ENCODE results near the gene BAD. TPM values are rescaled to one million over a fixed set of nuclear protein-coding genes. Genes with fewer than 3 reads are reported as not detected.

Gene BAD
- total RNA-seq, 1 experiment from 2014 or later, result 368 TPM

DNA sequence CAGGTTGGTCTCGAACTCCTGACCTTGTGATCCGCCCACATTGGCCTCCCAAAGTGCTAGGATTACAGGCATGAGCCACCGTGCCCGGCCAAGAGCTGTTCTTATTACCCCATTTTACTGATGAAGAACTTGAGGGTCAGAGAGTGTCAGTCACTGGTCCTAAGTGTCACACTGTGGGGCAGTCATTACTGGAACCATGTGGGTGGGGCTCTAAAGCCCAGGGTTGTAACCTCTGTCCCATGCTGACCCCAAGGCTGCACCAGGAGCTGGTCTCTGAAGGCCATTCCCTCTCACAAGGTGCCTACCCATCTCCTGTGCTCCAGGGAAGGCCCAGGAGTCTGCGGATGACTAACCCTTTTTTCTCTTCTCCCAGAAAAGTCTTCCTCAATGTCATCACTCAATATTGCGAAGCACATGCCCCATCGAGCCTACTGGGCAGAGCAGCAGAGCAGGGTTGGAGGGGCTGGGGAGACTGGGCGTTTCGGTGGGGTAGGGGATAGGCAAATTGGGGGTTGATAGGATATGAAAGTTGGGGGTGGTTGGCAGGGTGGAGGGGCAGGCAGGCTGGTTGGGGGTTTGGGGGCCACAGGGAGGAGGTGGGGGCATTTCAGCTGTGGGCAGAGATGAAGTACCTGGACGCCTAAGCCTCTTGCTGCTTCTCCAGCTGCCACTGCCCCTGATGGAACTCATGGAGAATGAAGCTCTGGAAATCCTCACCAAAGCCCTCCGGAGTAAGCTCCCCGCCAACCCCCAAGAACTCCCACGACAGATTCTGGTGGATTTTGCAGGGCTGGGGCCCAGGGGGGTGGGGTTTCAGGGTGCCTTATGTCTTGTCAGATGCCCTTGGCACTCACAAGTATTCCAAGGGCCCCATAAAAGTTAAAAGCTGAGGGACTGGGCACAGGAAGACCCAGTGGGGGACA, 18.9 kb upstream of the BAD start:
- H3K4me2 ChIP-seq (ENCODE audit: low read length), result peak overlapping the region; percentile 92
- H2AFZ ChIP-seq (ENCODE audit: low read length), result no peak overlapping the region
- no peaks in the 10 kb centered on the region for H3K36me3 ChIP-seq (ENCODE audit: low read depth, low read length)
- no TSS peak for BruUV-seq (replicated peaks)
- H3K4me3 ChIP-seq (ENCODE audit: low read length), result no peak overlapping the region
- H3F3A ChIP-seq (ENCODE audit: low read length, unreplicated experiment), result no peaks in the 10 kb centered on the region
- H3K27me3 ChIP-seq (ENCODE audit: low read length), result peaks cover 18% of the 10 kb centered on the region
- H4K20me1 ChIP-seq (ENCODE audit: low read length), result no peaks in the 10 kb centered on the region
- ATAC-seq, result no peak
- ChIA-PET CTCF (interaction anchor here (0.6 to 2.0 kb wide), 10 partner anchors 15 to 1418 kb away, joined by 3 to 20 read pairs (median 6); partner anchors contain the start of gene PRDX5), POLR2A (ENCODE audit: unreplicated experiment) (interaction anchor here (1.0 kb wide), 1 partner anchor 62 kb away, joined by 9 read pairs; the partner anchor contains the start of gene FKBP2)
- H3K79me2 ChIP-seq (ENCODE audit: low read length), result peaks cover 26% of the 10 kb centered on the region
- no peaks in the 10 kb centered on the region for H3K9me3 ChIP-seq (ENCODE audit: low read length)
- TF ChIP-seq, protein P1, sequence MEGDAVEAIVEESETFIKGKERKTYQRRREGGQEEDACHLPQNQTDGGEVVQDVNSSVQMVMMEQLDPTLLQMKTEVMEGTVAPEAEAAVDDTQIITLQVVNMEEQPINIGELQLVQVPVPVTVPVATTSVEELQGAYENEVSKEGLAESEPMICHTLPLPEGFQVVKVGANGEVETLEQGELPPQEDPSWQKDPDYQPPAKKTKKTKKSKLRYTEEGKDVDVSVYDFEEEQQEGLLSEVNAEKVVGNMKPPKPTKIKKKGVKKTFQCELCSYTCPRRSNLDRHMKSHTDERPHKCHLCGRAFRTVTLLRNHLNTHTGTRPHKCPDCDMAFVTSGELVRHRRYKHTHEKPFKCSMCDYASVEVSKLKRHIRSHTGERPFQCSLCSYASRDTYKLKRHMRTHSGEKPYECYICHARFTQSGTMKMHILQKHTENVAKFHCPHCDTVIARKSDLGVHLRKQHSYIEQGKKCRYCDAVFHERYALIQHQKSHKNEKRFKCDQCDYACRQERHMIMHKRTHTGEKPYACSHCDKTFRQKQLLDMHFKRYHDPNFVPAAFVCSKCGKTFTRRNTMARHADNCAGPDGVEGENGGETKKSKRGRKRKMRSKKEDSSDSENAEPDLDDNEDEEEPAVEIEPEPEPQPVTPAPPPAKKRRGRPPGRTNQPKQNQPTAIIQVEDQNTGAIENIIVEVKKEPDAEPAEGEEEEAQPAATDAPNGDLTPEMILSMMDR (conservative IDR thresholded peaks at IDR 0.05; ENCODE audit: low read depth, low read length), result no peak
- TF ChIP-seq EZH2 (IDR thresholded peaks at IDR 0.05; ENCODE audit: low read length, unreplicated experiment), result no peak
- TF ChIP-seq EZH2phosphoT487 (IDR thresholded peaks at IDR 0.05; ENCODE audit: borderline replicate concordance, low read length), result no peak
- H3K27ac ChIP-seq (ENCODE audit: low read length), result no peak overlapping the region
- no peak overlapping the region for H3K9ac ChIP-seq (ENCODE audit: low read length)
- DNase-seq, result no peak
- H3K4me1 ChIP-seq (ENCODE audit: insufficient read depth, low read length), result peaks cover 35% of the 10 kb centered on the region
- intact Hi-C loops (cut with micrococcal nuclease), result loop anchor here (2.0 kb wide), 3 partner anchors 33 to 99 kb away; partner anchors contain the start of gene FKBP2
- no peaks in the 10 kb centered on the region for H3K9me2 ChIP-seq (replicated peaks; ENCODE audit: low read length)

DNA sequence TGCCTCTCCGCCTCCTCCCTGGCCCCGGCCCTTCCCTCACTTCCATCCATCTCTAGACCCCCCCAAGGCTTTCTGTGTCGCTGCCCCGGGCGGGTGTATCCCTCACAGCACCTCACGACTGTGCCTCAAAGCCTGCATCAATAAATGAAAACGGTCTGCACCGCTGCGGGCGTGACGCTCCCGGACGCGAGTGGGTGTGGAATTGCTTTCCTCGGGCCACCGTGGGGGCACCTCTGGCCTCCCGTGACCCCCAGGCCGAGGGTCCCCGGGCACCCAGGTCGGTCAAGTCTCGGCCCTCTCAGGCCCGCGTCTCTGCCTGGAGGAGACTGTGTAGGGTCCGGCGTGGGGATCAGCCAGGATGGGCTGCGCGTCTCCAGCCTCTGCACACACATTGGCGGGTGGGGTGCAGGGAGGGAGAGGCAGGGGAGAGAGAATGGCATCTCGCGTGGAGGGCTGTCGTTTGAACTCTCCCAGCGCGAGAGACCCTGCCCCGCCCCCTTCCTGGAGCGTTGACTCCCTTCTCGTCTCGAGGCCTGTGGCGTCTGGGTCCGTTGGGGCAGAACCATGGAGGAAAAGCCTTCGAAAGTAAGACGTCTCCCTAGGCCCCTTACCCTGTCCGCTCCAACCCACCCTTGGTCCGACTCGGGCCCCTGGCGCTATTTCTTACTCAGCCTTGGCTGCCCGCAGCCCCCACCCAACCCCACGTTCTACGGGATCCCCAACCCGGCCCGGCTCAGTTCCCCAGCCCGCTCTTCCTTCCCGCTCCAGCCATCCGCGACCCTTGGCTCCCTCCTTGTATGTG, 15.6 kb upstream of the BAD start, which contains the start of gene CATSPERZ:
Gene CATSPERZ (plus strand): TSS at position 512 of the 802 bp plus-strand sequence. CDS start 53 bp downstream, at position 565.
- ChIA-PET POLR2A (ENCODE audit: unreplicated experiment) (interaction anchor here (1.1 kb wide), 1 partner anchor 59 kb away, joined by 3 read pairs; no protein-coding TSS in a partner anchor), CTCF (interaction anchor here (0.5 to 2.2 kb wide), 13 partner anchors 11 to 285 kb away, joined by 3 to 13 read pairs (median 4); partner anchors contain the start of genes FKBP2, PRDX5, STIP1 and TRMT112)
- TF ChIP-seq EZH2 (IDR thresholded peaks at IDR 0.05; ENCODE audit: low read length, unreplicated experiment) (no peak), EZH2phosphoT487 (IDR thresholded peaks at IDR 0.05; ENCODE audit: borderline replicate concordance, low read length) (no peak)
- TF ChIP-seq, protein P1 (conservative IDR thresholded peaks at IDR 0.05; ENCODE audit: low read depth, low read length), result no peak
- H3K9me2 ChIP-seq (replicated peaks; ENCODE audit: low read length), result no peaks in the 10 kb centered on the region
- H3K79me2 ChIP-seq (ENCODE audit: low read length), result no peaks in the 10 kb centered on the region
- H3K4me3 ChIP-seq (ENCODE audit: low read length), result peak within 1 kb of the TSS; percentile 64
- H3K36me3 ChIP-seq (ENCODE audit: low read depth, low read length), result no peaks in the 10 kb centered on the region
- no peaks in the 10 kb centered on the region for H3F3A ChIP-seq (ENCODE audit: low read length, unreplicated experiment)
- H3K27ac ChIP-seq (ENCODE audit: low read length), result no peak within 1 kb of the TSS
- peaks cover 18% of the 10 kb centered on the region for H3K27me3 ChIP-seq (ENCODE audit: low read length)
- H3K4me2 ChIP-seq (ENCODE audit: low read length), result peak within 1 kb of the TSS; percentile 90
- peak within 1 kb of the TSS; percentile 5; the same call in 1 of the 2 replicates for H3K9ac ChIP-seq (ENCODE audit: low read length)
- peak within 1 kb of the TSS; percentile 82 for H2AFZ ChIP-seq (ENCODE audit: low read length)
- H3K9me3 ChIP-seq (ENCODE audit: low read length), result no peaks in the 10 kb centered on the region
- ATAC-seq (no peak), DNase-seq (no peak)
- no peaks in the 10 kb centered on the region for H4K20me1 ChIP-seq (ENCODE audit: low read length)
- peaks cover 34% of the 10 kb centered on the region for H3K4me1 ChIP-seq (ENCODE audit: insufficient read depth, low read length)
- no TSS peak for BruUV-seq (replicated peaks)
- intact Hi-C loops (cut with micrococcal nuclease), result loop anchor here (2.0 kb wide), 3 partner anchors 15 to 53 kb away; partner anchors contain the start of genes BAD, GPR137 and PPP1R14B

All from PC-3 (cell line).